ENCODE measurements around the gene PPP1R2. TPM values are rescaled to one million over a fixed set of nuclear protein-coding genes. Genes with fewer than 3 reads are reported as not detected.

PPP1R2 gene
- total and polyA plus RNA-seq, 2 of the 13 experiments (the other 11 are each of a cell fraction or from before 2014, with no cell fraction given) = 36.5 to 86.5 TPM

DNA sequence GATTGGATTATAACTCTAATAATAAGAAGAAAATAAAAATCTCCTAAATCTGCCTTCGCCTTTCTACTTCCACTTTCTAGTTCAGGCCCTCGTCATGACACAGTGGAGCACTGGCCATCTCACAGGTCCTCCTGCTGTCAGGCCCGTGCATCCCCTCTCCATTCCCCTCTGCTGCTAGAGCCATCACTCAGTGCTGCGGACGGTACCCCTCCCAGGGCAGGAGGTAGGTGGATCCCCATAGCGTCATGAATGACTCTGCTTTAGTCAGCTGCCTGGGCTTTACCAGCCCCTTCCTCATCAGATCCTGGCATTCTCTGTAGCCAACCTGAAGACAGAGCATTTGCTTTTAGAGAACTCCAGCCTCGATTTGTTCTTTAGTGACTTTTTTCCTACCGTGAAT lies 12.0 kb upstream of the PPP1R2 start:
- Histone ChIP-seq H3K4me2 (ENCODE audit: low read depth, low read length) (peak overlapping the region; percentile 46), H3K9ac (ENCODE audit: insufficient read depth, low read depth, low read length) (no peak overlapping the region), H4K20me1 (ENCODE audit: insufficient read depth, low read length) (no peaks in the 10 kb centered on the region), H3K79me2 (ENCODE audit: insufficient read depth, low read length) (no peaks in the 10 kb centered on the region), H3K27ac (ENCODE audit: extremely low read length, insufficient read depth, low read length) (no peak overlapping the region), H3K4me1 (ENCODE audit: insufficient read depth, low read length) (peaks cover 70% of the 10 kb centered on the region), H3K36me3 (replicated peaks in 1 of 2; ENCODE audit: control insufficient read depth in 1 of 2, insufficient read depth in 2 of 2, low read length in 2 of 2) (no peaks in the 10 kb centered on the region), H2AFZ (ENCODE audit: low read length) (no peak overlapping the region), H3K9me3 (ENCODE audit: low read length) (no peaks in the 10 kb centered on the region), H3K4me3 (replicated peaks in 1 of 3; ENCODE audit: insufficient read depth in 1 of 3, low read depth in 2 of 3, low read length in 3 of 3) (no peak overlapping the region), H3K27me3 (ENCODE audit: control insufficient read depth in 1 of 2, insufficient read depth in 2 of 2, low read length in 2 of 2) (0 out of 5 replicates have a peak, but pooled peaks cover 0 to 2% of the 10 kb centered on the region in 2 experiments)
- ChIA-PET POLR2A (interaction anchor here (2.4 kb wide), 1 partner anchor 12 kb away, joined by 9 read pairs; the partner anchor contains the start of gene PPP1R2), CTCF (ENCODE audit: low intra/inter-chr PET ratio, low total read pairs) (no interaction called here)
- no peak for DNase-seq (ENCODE audit: low spot score)
- in situ Hi-C loops (cut with HindIII; ENCODE audit: extremely low pct_ligation_motif_present, low pct_unique_long_range_greater_than_20kb) = no loop called here
- intact Hi-C loops (cut with micrococcal nuclease; ENCODE audit: unreplicated experiment) = no loop called here
- no peak for TF ChIP-seq ONECUT2 (CRISPR knock-in tag; IDR thresholded peaks at IDR 0.05)
- no peak for TF ChIP-seq HMGA1 (CRISPR knock-in tag; conservative IDR thresholded peaks at IDR 0.05)
- no peak for TF ChIP-seq ZNF570 (CRISPR knock-in tag; IDR thresholded peaks at IDR 0.05; ENCODE audit: borderline replicate concordance)
- TF ChIP-seq MXD4 (CRISPR knock-in tag; IDR thresholded peaks at IDR 0.05) = no peak
- 51% methylated on average over 8 of the region's 8 CpGs for WGBS (ENCODE audit: low lambda C conversion rate)
- no TSS peak for BruUV-seq (replicated peaks)
- FAIRE-seq = no peak
- ATAC-seq = no peak

DNA sequence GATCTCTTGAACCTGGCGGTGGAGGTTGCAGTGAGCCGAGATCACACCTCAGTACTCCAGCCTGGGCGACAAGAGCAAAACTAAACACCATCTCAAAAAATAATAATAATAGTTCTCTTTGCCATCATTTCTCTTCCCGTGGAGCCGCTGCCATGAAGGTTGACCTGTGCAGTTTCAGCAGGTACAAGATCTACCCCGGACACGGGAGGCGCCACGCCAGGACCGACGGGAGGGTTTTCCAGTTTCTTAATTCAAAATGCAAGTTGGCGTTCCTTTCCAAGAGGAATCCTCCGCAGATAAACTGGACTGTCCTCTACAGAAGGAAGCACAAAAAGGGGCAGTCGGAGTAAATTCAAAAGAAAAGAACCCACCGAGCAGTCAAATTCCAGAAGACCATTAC lies 11.3 kb upstream of the PPP1R2 start:
- CTCF ChIA-PET (ENCODE audit: low intra/inter-chr PET ratio, low total read pairs) = no interaction called here
- Histone ChIP-seq H3K9ac (ENCODE audit: insufficient read depth, low read depth, low read length) (no peak overlapping the region), H3K4me1 (ENCODE audit: insufficient read depth, low read length) (peaks cover 77% of the 10 kb centered on the region), H3K9me3 (ENCODE audit: low read length) (no peaks in the 10 kb centered on the region), H3K4me2 (ENCODE audit: low read depth, low read length) (no peak overlapping the region), H2AFZ (ENCODE audit: low read length) (no peak overlapping the region), H4K20me1 (ENCODE audit: insufficient read depth, low read length) (no peaks in the 10 kb centered on the region), H3K4me3 (replicated peaks in 1 of 3; ENCODE audit: insufficient read depth in 1 of 3, low read depth in 2 of 3, low read length in 3 of 3) (no peak overlapping the region), H3K27me3 (ENCODE audit: control insufficient read depth in 1 of 2, insufficient read depth in 2 of 2, low read length in 2 of 2) (no peaks in the 10 kb centered on the region), H3K79me2 (ENCODE audit: insufficient read depth, low read length) (no peaks in the 10 kb centered on the region), H3K36me3 (replicated peaks in 1 of 2; ENCODE audit: control insufficient read depth in 1 of 2, insufficient read depth in 2 of 2, low read length in 2 of 2) (no peaks in the 10 kb centered on the region), H3K27ac (ENCODE audit: extremely low read length, insufficient read depth, low read length) (no peak overlapping the region)
- DNase-seq (ENCODE audit: low spot score) = no peak
- 97% methylated on average over 15 of the region's 15 CpGs for WGBS (ENCODE audit: low lambda C conversion rate)
- intact Hi-C loops (cut with micrococcal nuclease; ENCODE audit: unreplicated experiment) (no loop called here), in situ Hi-C loops (cut with HindIII; ENCODE audit: extremely low pct_ligation_motif_present, low pct_unique_long_range_greater_than_20kb) (no loop called here)
- no peak for ATAC-seq
- no TSS peak for BruUV-seq (replicated peaks)
- FAIRE-seq = no peak
- POLR2A ChIA-PET = no interaction called here
- TF ChIP-seq SIN3A (IDR thresholded peaks at IDR 0.05; ENCODE audit: borderline replicate concordance, low read depth, low read length) (no peak), KMT2A (CRISPR knock-in tag; IDR thresholded peaks at IDR 0.05) (no peak), ZMYM2 (CRISPR knock-in tag; IDR thresholded peaks at IDR 0.05) (no peak), TMF1 (CRISPR knock-in tag; IDR thresholded peaks at IDR 0.05; ENCODE audit: low read depth) (no peak), ZNF724P (CRISPR knock-in tag; IDR thresholded peaks at IDR 0.05; ENCODE audit: borderline replicate concordance) (no peak), MATR3 (CRISPR knock-in tag; IDR thresholded peaks at IDR 0.05) (no peak), ZFP82 (CRISPR knock-in tag; IDR thresholded peaks at IDR 0.05; ENCODE audit: borderline replicate concordance) (no peak), NCOA1 (CRISPR knock-in tag; IDR thresholded peaks at IDR 0.05) (no peak), GABPA (IDR thresholded peaks at IDR 0.05; ENCODE audit: low read depth, low read length) (no peak), GABPA (CRISPR knock-in tag; IDR thresholded peaks at IDR 0.05; ENCODE audit: low read depth) (no peak), SP5 (CRISPR knock-in tag; IDR thresholded peaks at IDR 0.05; ENCODE audit: borderline replicate concordance, low read depth) (no peak), RELA (CRISPR knock-in tag; IDR thresholded peaks at IDR 0.05) (no peak), ZNF891 (CRISPR knock-in tag; IDR thresholded peaks at IDR 0.05) (no peak), ZNF615 (CRISPR knock-in tag; IDR thresholded peaks at IDR 0.05; ENCODE audit: borderline replicate concordance) (no peak), ZNF841 (CRISPR knock-in tag; IDR thresholded peaks at IDR 0.05; ENCODE audit: borderline replicate concordance) (no peak)
- TF ChIP-seq, protein P1, sequence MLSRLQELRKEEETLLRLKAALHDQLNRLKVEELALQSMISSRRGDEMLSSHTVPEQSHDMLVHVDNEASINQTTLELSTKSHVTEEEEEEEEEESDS (CRISPR knock-in tag; IDR thresholded peaks at IDR 0.05; ENCODE audit: borderline replicate concordance) = no peak
- TF ChIP-seq, protein P2, sequence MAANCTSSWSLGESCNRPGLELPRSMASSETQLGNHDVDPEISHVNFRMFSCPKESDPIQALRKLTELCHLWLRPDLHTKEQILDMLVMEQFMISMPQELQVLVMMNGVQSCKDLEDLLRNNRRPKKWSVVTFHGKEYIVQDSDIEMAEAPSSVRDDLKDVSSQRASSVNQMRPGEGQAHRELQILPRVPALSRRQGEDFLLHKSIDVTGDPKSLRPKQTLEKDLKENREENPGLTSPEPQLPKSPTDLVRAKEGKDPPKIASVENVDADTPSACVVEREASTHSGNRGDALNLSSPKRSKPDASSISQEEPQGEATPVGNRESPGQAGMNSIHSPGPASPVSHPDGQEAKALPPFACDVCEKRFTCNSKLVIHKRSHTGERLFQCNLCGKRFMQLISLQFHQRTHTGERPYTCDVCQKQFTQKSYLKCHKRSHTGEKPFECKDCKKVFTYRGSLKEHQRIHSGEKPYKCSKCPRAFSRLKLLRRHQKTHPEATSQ (CRISPR knock-in tag; IDR thresholded peaks at IDR 0.05; ENCODE audit: borderline replicate concordance) = no peak
